ENCODE results near the gene EIF1.
"Not testable (repeated sequence)": the region's sequence is repeated elsewhere in the genome, so short reads cannot be mapped to it uniquely, and the experiment has no call there.

EIF1 gene

DNA sequence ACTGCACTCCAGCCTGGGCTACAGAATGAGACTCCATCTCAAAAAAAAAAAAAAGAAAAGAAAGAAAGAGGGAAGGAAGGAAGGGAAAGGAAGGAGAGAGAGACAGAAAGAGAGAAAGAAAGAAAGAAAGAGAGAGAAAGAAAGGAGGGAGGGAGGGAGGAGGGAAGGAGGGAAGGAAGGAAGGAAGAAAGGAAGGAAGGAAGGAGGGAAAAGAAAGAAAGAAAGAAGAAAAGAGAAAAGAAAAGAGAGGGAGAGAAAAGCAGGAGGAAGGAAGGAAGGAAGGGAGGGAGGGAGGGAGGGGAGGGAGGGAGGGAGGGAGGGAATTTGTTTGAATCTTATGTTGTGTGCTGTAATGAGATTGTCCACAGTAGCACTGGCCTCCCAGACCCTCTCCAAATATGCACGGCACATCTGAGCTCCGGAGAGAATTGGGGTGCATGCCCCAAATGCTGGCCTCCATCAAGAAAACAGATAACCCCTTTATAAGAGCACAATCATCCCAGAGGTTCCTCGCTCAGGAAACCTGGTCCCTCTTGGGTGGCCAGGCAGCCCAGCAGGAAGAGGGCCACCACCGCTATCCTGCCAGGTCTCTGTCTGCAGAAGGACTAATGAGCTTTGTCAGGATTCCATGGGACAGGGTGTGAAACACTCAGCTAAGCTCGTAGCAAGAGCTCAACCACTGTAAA lies 8.8 kb upstream of the EIF1 start:
- TF ChIP-seq, protein P1, sequence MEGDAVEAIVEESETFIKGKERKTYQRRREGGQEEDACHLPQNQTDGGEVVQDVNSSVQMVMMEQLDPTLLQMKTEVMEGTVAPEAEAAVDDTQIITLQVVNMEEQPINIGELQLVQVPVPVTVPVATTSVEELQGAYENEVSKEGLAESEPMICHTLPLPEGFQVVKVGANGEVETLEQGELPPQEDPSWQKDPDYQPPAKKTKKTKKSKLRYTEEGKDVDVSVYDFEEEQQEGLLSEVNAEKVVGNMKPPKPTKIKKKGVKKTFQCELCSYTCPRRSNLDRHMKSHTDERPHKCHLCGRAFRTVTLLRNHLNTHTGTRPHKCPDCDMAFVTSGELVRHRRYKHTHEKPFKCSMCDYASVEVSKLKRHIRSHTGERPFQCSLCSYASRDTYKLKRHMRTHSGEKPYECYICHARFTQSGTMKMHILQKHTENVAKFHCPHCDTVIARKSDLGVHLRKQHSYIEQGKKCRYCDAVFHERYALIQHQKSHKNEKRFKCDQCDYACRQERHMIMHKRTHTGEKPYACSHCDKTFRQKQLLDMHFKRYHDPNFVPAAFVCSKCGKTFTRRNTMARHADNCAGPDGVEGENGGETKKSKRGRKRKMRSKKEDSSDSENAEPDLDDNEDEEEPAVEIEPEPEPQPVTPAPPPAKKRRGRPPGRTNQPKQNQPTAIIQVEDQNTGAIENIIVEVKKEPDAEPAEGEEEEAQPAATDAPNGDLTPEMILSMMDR (IDR thresholded peaks at IDR 0.05; ENCODE audit: control insufficient read depth, insufficient read depth, low read depth, low read length, missing control alignments): no peak
- no peak overlapping the region for H3K4me3 ChIP-seq (ENCODE audit: control insufficient read depth, low read depth, low read length)
- DNase-seq (ENCODE audit: low read depth): no peak

DNA sequence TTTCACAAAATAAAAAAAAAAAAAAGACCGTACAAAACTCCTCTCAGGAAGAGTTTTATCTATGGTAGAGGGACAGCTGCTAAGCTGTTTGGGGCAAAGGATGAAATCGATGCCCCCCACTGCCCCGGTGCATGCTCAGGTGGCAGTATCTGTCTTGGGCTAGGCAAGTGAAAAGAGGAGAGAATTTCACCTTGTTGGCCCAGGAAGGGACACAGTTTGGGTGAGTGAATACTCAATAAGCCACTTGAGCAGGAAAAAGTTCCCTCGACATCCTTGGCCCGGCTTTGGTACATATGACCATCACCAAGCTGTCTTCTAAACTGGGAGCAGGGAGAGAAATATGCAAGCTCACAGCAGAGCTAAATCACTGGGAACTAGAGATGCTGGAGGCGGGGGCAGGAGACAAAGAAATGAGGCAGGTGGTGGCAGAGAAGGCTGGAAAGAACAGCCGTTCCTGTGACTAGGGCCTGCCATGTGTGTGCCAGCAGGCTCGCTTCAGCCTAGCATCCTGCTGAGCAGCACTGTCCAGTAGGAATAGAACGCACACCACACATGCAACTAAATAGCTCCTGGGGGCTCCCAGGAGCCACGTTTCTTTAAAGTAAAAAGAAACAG lies 8.2 kb upstream of the EIF1 start:
- DNase-seq (ENCODE audit: low read depth): no peak
- no peak overlapping the region for H3K4me3 ChIP-seq (ENCODE audit: control insufficient read depth, low read depth, low read length)
- TF ChIP-seq, protein P1 (IDR thresholded peaks at IDR 0.05; ENCODE audit: control insufficient read depth, insufficient read depth, low read depth, low read length, missing control alignments): no peak

DNA sequence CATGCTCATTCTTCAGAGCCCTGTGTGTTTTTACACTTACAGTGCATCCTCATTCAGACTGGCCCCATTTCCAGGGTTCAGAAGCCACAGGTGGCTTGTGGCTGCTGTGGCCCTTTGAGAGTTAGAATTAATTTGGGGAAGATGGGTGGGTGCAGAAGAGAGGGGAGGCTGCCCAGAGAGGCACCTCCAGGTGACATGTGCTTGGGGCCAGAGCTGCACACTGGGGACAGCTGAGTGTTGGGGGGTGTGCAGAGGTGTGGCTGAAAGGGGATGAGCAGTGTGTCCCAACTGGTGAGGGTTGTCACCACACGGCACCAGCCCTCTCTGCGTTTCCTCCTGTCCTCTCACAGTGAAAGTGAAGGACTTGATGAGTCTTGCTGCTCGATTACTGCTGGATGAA lies 6.9 kb upstream of the EIF1 start:
- no peak overlapping the region for H3K4me3 ChIP-seq (ENCODE audit: control insufficient read depth, low read depth, low read length)
- TF ChIP-seq, protein P1 (IDR thresholded peaks at IDR 0.05; ENCODE audit: control insufficient read depth, insufficient read depth, low read depth, low read length, missing control alignments): no peak

GRCh38 chr17:41682631-41683030 lies 6.1 kb upstream of the EIF1 start:
- H3K4me3 ChIP-seq (ENCODE audit: control insufficient read depth, low read depth, low read length): no peak overlapping the region
- TF ChIP-seq, protein P1 (IDR thresholded peaks at IDR 0.05; ENCODE audit: control insufficient read depth, insufficient read depth, low read depth, low read length, missing control alignments): no peak
- no peak for DNase-seq (ENCODE audit: low read depth)

More for the DNA sequence above, 6.9 kb upstream of the EIF1 start:
- no peak for DNase-seq (ENCODE audit: low read depth)

GRCh38 chr17:41683441-41684007 lies 5.2 kb upstream of the EIF1 start:
- H3K4me3 ChIP-seq (ENCODE audit: control insufficient read depth, low read depth, low read length): no peak overlapping the region
- TF ChIP-seq, protein P1 (IDR thresholded peaks at IDR 0.05; ENCODE audit: control insufficient read depth, insufficient read depth, low read depth, low read length, missing control alignments): no peak
- no peak for DNase-seq (ENCODE audit: low read depth)

- TF ChIP-seq, protein P1 (IDR thresholded peaks at IDR 0.05; ENCODE audit: control insufficient read depth, insufficient read depth, low read depth, low read length, missing control alignments): no peak
- no peak for DNase-seq (ENCODE audit: low read depth)
- no peak overlapping the region for H3K4me3 ChIP-seq (ENCODE audit: control insufficient read depth, low read depth, low read length)
These were observed 4.7 kb upstream of the EIF1 start for GRCh38 chr17:41684035-41684434.

DNA sequence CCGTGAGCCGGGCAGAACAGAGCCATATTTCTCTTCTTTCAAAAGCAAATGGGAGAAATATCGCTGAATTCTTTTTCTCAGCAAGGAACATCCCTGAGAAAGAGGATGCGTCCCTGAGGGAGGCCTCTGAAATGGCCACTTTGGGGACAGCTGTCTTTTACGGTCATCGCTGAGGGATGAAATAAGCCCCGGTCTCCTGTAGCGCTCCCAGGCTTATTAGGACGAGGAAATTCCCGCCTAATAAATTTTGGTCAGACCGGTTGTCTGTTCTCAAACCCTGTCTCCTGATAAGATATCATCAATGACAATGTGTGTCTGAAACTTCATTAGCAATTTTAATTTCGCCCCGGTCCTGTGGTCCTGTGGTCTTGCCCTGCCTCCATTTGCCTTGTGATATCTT lies 2.9 kb upstream of the EIF1 start:
- not testable (repeated sequence) for H3K4me3 ChIP-seq (ENCODE audit: control insufficient read depth, low read depth, low read length)

More for the DNA sequence above, 2.9 kb upstream of the EIF1 start:
- not testable (repeated sequence) for DNase-seq (ENCODE audit: low read depth)

All from AG09309 (cell line).